HCT116 (cell line): ENCODE measurements around the gene STIMATE. TPM values are rescaled to one million over a fixed set of nuclear protein-coding genes. Genes with fewer than 3 reads are reported as not detected.

ENCODE experiments used
- ATAC-seq: fragments of 200-7000 bp; cut with Tn5 transposase; 2 replicates; pipeline ENCODE4 v1.9.1; 2020; ENCODE audit warnings: mild to moderate bottlenecking, moderate library complexity
- BruUV-seq: library from RNA; stranded (reverse); fragments of 400-500 nt; replicated peaks from 2 replicates; lab custom pipeline; 2021; lab: Mats Ljungman, UMichigan
- CTCF ChIA-PET: fragments of 300-600 bp; sonication (Branson Sonifier 250); formaldehyde crosslinking; loops from one replicate; lab custom pipeline; 2021; ENCODE audit warnings: antibody characterized with exemption; lab: Charles Lee
- POLR2A ChIA-PET: fragments of 300-600, 350-600 bp; sonication (Branson Sonifier 250); formaldehyde crosslinking; loops from one replicate; lab custom pipeline; 2021; ENCODE audit warnings: antibody characterized with exemption; lab: Charles Lee
- RAD21 ChIA-PET, 2 experiments: fragments of 300-600 bp; sonication (Branson Sonifier 250); formaldehyde crosslinking; loops; one replicate each; lab custom pipeline; 2023; ENCODE audit warnings: low total read pairs in 2 of 2; ENCODE audit not compliant: uncharacterized antibody in 2 of 2, unreplicated experiment in 2 of 2, low non-redundant PET in 1 of 2; lab: Charles Lee
- DNase-seq: peaks from one replicate; pipeline ENCODE4 v3.0.0-alpha.2; 2010; ENCODE audit warnings: low read depth, low spot score
- H2AFZ ChIP-seq: fragments of 200-600 bp; shearing (Covaris generic), sonication (generic); 2 replicates; pipeline ENCODE4 v1.6.1; 2017; ENCODE audit warnings: low read depth, mixed run types, mixed read lengths, antibody characterized with exemption, low read length; ENCODE audit not compliant: poor library complexity, severe bottlenecking
- H3K27ac ChIP-seq: 2 replicates; pipeline ENCODE4 v1.5.1; 2012; ENCODE audit warnings: low read depth, low read length
- H3K27me3 ChIP-seq: fragments of 200-600 bp; sonication (generic); 2 replicates; pipeline ENCODE4 v1.6.1; 2016; ENCODE audit warnings: mixed run types, low read length, mixed read lengths; ENCODE audit not compliant: insufficient read depth
- H3K36me3 ChIP-seq, 2 experiments: fragments of 200-500 bp in 1 of 2; fragments of 200-600 bp in 1 of 2; sonication (Bioruptor generic) in 1 of 2; sonication (generic) in 1 of 2; 2 replicates each; pipeline versions ENCODE4 v1.5.1 to v1.6.1; 2014 to 2016; ENCODE audit warnings: low read length in 2 of 2, inconsistent platforms in 1 of 2, mixed read lengths in 1 of 2, mixed run types in 1 of 2; ENCODE audit not compliant: insufficient read depth in 2 of 2, control insufficient read depth in 1 of 2
- H3K4me1 ChIP-seq, 2 experiments: fragments of 200-600 bp in 1 of 2; sonication (generic) in 1 of 2; 2 replicates each; pipeline versions ENCODE4 v1.5.1 to v1.6.1; 2012 to 2017; ENCODE audit warnings: low read length in 2 of 2, inconsistent platforms in 1 of 2, mild to moderate bottlenecking in 1 of 2, mixed read lengths in 1 of 2, mixed run types in 1 of 2, moderate library complexity in 1 of 2; ENCODE audit not compliant: insufficient read depth in 2 of 2, control insufficient read depth in 1 of 2
- H3K4me2 ChIP-seq: fragments of 200-600 bp; sonication (generic); 2 replicates; pipeline ENCODE4 v1.6.1; 2017; ENCODE audit warnings: mixed run types, low read length, mixed read lengths
- H3K4me3 ChIP-seq, 2 experiments: fragments of 200-600 bp in 1 of 2; sonication (generic) in 1 of 2; replicated peaks in 1 of 2; 2 replicates each; pipeline ENCODE4 v1.5.1; 2011 to 2016; ENCODE audit warnings: low read length in 2 of 2, control low read depth in 1 of 2, low read depth in 1 of 2, mild to moderate bottlenecking in 1 of 2, mixed read lengths in 1 of 2, mixed run types in 1 of 2
- H3K79me2 ChIP-seq: fragments of 200-600 bp; sonication (generic); 2 replicates; pipeline ENCODE4 v1.6.1; 2017; ENCODE audit warnings: mild to moderate bottlenecking, mixed run types, low read length, moderate library complexity, mixed read lengths; ENCODE audit not compliant: insufficient read depth
- H3K9ac ChIP-seq: fragments of 200-600 bp; sonication (generic); 2 replicates; pipeline ENCODE4 v1.6.1; 2016; ENCODE audit warnings: low read length, mixed read lengths
- H3K9me2 ChIP-seq: fragments of 200-600 bp; sonication (generic), shearing (Covaris generic); 2 replicates; pipeline ENCODE4 v1.6.1; 2017; ENCODE audit warnings: mixed run types, mild to moderate bottlenecking, moderate library complexity; ENCODE audit not compliant: insufficient read depth
- H3K9me3 ChIP-seq, 2 experiments: fragments of 200-500 bp in 1 of 2; fragments of 200-600 bp in 1 of 2; sonication (Bioruptor generic) in 1 of 2; sonication (generic) in 1 of 2; 2 replicates each; pipeline ENCODE4 v1.6.1; 2014 to 2017; ENCODE audit warnings: low read length in 2 of 2, mixed read lengths in 2 of 2, inconsistent platforms in 1 of 2, low read depth in 1 of 2, mild to moderate bottlenecking in 1 of 2, mixed run types in 1 of 2, moderate library complexity in 1 of 2; ENCODE audit not compliant: control insufficient read depth in 1 of 2, insufficient read depth in 1 of 2
- H4K20me1 ChIP-seq: fragments of 200-600 bp; sonication (generic), shearing (Covaris generic); 2 replicates; pipeline ENCODE4 v1.6.1; 2017; ENCODE audit warnings: mixed run types, mild to moderate bottlenecking, moderate library complexity; ENCODE audit not compliant: insufficient read depth
- ELF1 ChIP-seq: IDR thresholded peaks from 2 replicates; pipeline ENCODE4 v1.6.1; 2012; ENCODE audit warnings: low read depth, borderline replicate concordance
- EZH2 ChIP-seq: fragments of 200-600 bp; sonication (generic); IDR thresholded peaks from 2 replicates; pipeline ENCODE4 v1.6.1; 2017; ENCODE audit warnings: antibody characterized with exemption, mixed run types
- EZH2phosphoT487 ChIP-seq: fragments of 200-600 bp; IDR thresholded peaks from 2 replicates; pipeline ENCODE4 v1.6.1; 2018; ENCODE audit warnings: antibody characterized with exemption, borderline replicate concordance
- FOSL1 ChIP-seq: IDR thresholded peaks from 2 replicates; pipeline ENCODE4 v1.6.1; 2012; ENCODE audit warnings: low read depth
- JUND ChIP-seq: IDR thresholded peaks from 2 replicates; pipeline ENCODE4 v1.6.1; 2012
- POLR2AphosphoS5 ChIP-seq: IDR thresholded peaks from 2 replicates; pipeline ENCODE4 v1.6.1; 2011; ENCODE audit warnings: mild to moderate bottlenecking, low read depth, low read length, moderate library complexity
- SP1 ChIP-seq: IDR thresholded peaks from 2 replicates; pipeline ENCODE4 v1.6.1; 2012; ENCODE audit warnings: low read depth
- SRF ChIP-seq: IDR thresholded peaks from 2 replicates; pipeline ENCODE4 v1.6.1; 2012; ENCODE audit warnings: low read depth
- TCF7L2 ChIP-seq: IDR thresholded peaks from 2 replicates; pipeline ENCODE4 v1.7.0; 2011; ENCODE audit warnings: borderline replicate concordance, inconsistent platforms; ENCODE audit not compliant: insufficient read depth, insufficient read length; ENCODE audit errors: extremely low read depth
- ZFX ChIP-seq: fragments of 450-650 bp; IDR thresholded peaks from 2 replicates; pipeline ENCODE4 v1.6.1; 2017
- ZNF274 ChIP-seq: fragments of 200-500 bp; sonication (Bioruptor generic); IDR thresholded peaks from 2 replicates; pipeline ENCODE4 v1.6.1; 2014; ENCODE audit warnings: mild to moderate bottlenecking, low read depth, low read length, inconsistent platforms
- intact Hi-C: fragments of 100-400 bp; cut with micrococcal nuclease; formaldehyde crosslinking; loops from 2 replicates; pipeline ENCODE4 v1.10.0; 2022
- total RNA-seq: library from RNA; stranded (reverse); gene quantifications from one replicate; pipeline ENCODE4 v1.2.1, GENCODE V29; 2021; ENCODE audit not compliant: unreplicated experiment
- TF ChIP-seq, protein P1 (sequence below), 3 experiments: fragments of 200-600 bp in 1 of 3; sonication (generic) in 1 of 3; IDR thresholded peaks in 2 of 3; conservative IDR thresholded peaks in 1 of 3; 2 replicates each; pipeline ENCODE4 v1.5.1; 2012 to 2017; ENCODE audit warnings: low read depth in 2 of 3, low read length in 2 of 3, antibody characterized with exemption in 1 of 3, borderline replicate concordance in 1 of 3, control low read depth in 1 of 3, mild to moderate bottlenecking in 1 of 3, mixed read lengths in 1 of 3, mixed run types in 1 of 3, moderate library complexity in 1 of 3; ENCODE audit not compliant: insufficient read depth in 1 of 3
- TF ChIP-seq, protein P2 (sequence below): IDR thresholded peaks from 2 replicates; pipeline ENCODE4 v1.6.1; 2012
- TF ChIP-seq, protein P3 (sequence below): IDR thresholded peaks from 2 replicates; pipeline ENCODE4 v1.6.1; 2012; ENCODE audit warnings: low read depth
- TF ChIP-seq, protein P4 (sequence below): IDR thresholded peaks from 2 replicates; pipeline ENCODE4 v1.6.1; 2012

STIMATE gene
- total RNA-seq, 1 experiment from 2014 or later, result 20.2 TPM

DNA sequence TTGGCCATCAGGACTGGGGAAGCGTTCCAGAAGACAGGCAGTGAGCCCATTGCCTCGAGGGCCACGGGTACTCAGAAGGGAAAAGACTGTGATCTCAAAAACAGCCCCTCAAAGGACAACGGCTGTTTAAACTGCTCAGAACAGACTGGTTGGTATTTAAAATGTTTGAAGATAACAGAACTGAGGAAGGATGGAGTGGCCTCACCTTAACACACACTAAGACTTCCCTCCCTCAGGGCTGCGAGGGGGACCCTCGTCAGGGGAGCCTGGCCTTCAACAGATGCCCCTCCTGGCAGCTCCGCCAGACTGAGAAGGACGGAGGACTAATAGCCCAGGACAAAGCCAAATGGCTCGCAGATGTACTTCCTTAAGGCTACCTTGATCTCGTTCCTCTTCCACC is 2.6 kb downstream of the STIMATE start:
- H3K9me3 ChIP-seq, result no peaks in the 10 kb centered on the region
- CTCF ChIA-PET, result no interaction called here
- H3K79me2 ChIP-seq, result peaks cover 26% of the 10 kb centered on the region
- peaks cover 0 to 22% of the 10 kb centered on the region in 2 experiments; a peak in 2 of 4 replicates for H3K4me1 ChIP-seq
- BruUV-seq, result no TSS peak
- H3K36me3 ChIP-seq, result no peaks in the 10 kb centered on the region
- H3K4me2 ChIP-seq, result no peak overlapping the region
- H3K9me2 ChIP-seq, result no peaks in the 10 kb centered on the region
- ATAC-seq (no peak), DNase-seq (no peak)
- POLR2A ChIA-PET, result no interaction called here
- no peaks in the 10 kb centered on the region for H4K20me1 ChIP-seq
- RAD21 ChIA-PET, result no interaction called here
- H3K27ac ChIP-seq, result no peak overlapping the region
- no peaks in the 10 kb centered on the region for H3K27me3 ChIP-seq
- no peak overlapping the region for H3K4me3 ChIP-seq
- H2AFZ ChIP-seq, result no peak overlapping the region
- no peak for TF ChIP-seq ELF1
- no peak for TF ChIP-seq ZNF274
- TF ChIP-seq SP1, result no peak
- TF ChIP-seq, protein P1, sequence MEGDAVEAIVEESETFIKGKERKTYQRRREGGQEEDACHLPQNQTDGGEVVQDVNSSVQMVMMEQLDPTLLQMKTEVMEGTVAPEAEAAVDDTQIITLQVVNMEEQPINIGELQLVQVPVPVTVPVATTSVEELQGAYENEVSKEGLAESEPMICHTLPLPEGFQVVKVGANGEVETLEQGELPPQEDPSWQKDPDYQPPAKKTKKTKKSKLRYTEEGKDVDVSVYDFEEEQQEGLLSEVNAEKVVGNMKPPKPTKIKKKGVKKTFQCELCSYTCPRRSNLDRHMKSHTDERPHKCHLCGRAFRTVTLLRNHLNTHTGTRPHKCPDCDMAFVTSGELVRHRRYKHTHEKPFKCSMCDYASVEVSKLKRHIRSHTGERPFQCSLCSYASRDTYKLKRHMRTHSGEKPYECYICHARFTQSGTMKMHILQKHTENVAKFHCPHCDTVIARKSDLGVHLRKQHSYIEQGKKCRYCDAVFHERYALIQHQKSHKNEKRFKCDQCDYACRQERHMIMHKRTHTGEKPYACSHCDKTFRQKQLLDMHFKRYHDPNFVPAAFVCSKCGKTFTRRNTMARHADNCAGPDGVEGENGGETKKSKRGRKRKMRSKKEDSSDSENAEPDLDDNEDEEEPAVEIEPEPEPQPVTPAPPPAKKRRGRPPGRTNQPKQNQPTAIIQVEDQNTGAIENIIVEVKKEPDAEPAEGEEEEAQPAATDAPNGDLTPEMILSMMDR (IDR thresholded peaks at IDR 0.05 in 2 of 3, conservative IDR thresholded peaks at IDR 0.05 in 1 of 3; ENCODE audit: borderline replicate concordance in 1 of 3, insufficient read depth in 1 of 3, low read depth in 2 of 3, low read length in 2 of 3), result no peak
- H3K9ac ChIP-seq, result no peak overlapping the region
- intact Hi-C loops, result no loop called here

DNA sequence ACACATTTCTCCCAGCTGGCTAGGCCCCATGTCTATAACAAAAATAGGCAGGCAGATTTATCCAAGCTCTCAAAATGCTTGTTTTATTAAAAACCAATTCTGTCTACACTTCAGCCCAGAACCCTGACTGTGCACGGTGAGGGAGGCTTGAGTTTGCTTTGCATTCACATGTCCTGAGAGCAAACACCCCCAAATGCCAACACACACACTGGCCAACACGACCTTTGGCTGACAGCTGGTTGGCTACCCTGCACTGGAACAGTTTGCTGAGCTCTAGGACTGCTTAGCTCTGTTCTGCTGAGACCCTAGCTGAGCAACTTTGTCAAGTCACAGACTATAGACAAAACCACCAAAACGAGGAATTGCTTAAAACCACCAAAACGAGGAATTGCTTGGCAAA is 3.6 kb downstream of the STIMATE start:
- intact Hi-C loops, result no loop called here
- no peaks in the 10 kb centered on the region for H3K9me3 ChIP-seq
- DNase-seq, result no peak
- ChIA-PET CTCF (no interaction called here), POLR2A (no interaction called here), RAD21 (no interaction called here)
- peaks cover 26% of the 10 kb centered on the region for H3K79me2 ChIP-seq
- H3K9ac ChIP-seq, result no peak overlapping the region
- H3K4me3 ChIP-seq, result no peak overlapping the region
- H3K4me1 ChIP-seq, result peaks cover 0 to 22% of the 10 kb centered on the region in 2 experiments; a peak in 2 of 4 replicates
- no peak for ATAC-seq
- H3K36me3 ChIP-seq, result no peaks in the 10 kb centered on the region
- no peak overlapping the region for H3K27ac ChIP-seq
- H3K27me3 ChIP-seq, result no peaks in the 10 kb centered on the region
- no peak overlapping the region for H3K4me2 ChIP-seq
- no peaks in the 10 kb centered on the region for H3K9me2 ChIP-seq
- no peak overlapping the region for H2AFZ ChIP-seq
- no TSS peak for BruUV-seq
- H4K20me1 ChIP-seq, result no peaks in the 10 kb centered on the region
- TF ChIP-seq, protein P2, sequence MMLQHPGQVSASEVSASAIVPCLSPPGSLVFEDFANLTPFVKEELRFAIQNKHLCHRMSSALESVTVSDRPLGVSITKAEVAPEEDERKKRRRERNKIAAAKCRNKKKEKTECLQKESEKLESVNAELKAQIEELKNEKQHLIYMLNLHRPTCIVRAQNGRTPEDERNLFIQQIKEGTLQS, result no peak
- TF ChIP-seq, protein P3, sequence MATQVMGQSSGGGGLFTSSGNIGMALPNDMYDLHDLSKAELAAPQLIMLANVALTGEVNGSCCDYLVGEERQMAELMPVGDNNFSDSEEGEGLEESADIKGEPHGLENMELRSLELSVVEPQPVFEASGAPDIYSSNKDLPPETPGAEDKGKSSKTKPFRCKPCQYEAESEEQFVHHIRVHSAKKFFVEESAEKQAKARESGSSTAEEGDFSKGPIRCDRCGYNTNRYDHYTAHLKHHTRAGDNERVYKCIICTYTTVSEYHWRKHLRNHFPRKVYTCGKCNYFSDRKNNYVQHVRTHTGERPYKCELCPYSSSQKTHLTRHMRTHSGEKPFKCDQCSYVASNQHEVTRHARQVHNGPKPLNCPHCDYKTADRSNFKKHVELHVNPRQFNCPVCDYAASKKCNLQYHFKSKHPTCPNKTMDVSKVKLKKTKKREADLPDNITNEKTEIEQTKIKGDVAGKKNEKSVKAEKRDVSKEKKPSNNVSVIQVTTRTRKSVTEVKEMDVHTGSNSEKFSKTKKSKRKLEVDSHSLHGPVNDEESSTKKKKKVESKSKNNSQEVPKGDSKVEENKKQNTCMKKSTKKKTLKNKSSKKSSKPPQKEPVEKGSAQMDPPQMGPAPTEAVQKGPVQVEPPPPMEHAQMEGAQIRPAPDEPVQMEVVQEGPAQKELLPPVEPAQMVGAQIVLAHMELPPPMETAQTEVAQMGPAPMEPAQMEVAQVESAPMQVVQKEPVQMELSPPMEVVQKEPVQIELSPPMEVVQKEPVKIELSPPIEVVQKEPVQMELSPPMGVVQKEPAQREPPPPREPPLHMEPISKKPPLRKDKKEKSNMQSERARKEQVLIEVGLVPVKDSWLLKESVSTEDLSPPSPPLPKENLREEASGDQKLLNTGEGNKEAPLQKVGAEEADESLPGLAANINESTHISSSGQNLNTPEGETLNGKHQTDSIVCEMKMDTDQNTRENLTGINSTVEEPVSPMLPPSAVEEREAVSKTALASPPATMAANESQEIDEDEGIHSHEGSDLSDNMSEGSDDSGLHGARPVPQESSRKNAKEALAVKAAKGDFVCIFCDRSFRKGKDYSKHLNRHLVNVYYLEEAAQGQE, result no peak
- TF ChIP-seq JUND (no peak), SP1 (no peak), TCF7L2 (no peak), ELF1 (no peak), ZFX (no peak), FOSL1 (no peak), SRF (no peak), EZH2 (no peak), EZH2phosphoT487 (no peak), POLR2AphosphoS5 (no peak), ZNF274 (no peak)
- TF ChIP-seq, protein P4, sequence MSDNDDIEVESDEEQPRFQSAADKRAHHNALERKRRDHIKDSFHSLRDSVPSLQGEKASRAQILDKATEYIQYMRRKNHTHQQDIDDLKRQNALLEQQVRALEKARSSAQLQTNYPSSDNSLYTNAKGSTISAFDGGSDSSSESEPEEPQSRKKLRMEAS, result no peak
